ENCODE data around the gene JAKMIP3.

JAKMIP3 gene

DNA sequence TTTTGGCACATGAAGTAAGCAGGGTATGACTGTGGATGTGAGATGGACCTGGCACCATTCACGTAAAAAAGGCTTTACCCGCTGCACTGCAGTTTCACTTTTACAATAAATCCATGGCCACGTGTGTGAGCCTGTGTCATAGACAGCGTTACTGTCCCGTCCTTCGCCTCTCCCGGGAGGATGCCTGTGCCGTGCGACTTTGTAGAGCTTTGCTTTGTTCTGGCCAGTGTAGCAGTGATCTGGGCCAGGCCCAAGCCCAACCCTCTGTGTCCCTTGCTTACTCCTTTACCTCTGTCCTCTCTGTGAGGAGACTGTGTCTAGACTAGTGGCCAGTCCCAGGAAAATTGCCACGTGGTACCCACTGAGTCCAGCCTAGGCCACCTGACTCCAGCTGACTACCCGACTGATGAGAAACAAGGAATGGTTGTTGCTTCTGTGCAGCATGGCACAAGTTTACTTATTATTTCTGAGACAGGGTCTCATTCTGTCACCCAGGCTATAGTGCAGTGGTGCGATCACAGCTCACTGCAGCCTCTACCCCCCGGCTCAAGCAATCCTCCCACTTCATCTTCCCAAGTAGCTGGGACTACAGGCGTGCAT is 48.1 kb downstream of the JAKMIP3 start:
- CTCF ChIA-PET = no interaction called here
- TF ChIP-seq CTBP1 (IDR thresholded peaks at IDR 0.05; ENCODE audit: borderline replicate concordance) (no peak), FOXM1 (IDR thresholded peaks at IDR 0.05; ENCODE audit: borderline replicate concordance) (no peak)
- no peak for DNase-seq (ENCODE audit: extremely low spot score)
- POLR2A ChIA-PET = no interaction called here

DNA sequence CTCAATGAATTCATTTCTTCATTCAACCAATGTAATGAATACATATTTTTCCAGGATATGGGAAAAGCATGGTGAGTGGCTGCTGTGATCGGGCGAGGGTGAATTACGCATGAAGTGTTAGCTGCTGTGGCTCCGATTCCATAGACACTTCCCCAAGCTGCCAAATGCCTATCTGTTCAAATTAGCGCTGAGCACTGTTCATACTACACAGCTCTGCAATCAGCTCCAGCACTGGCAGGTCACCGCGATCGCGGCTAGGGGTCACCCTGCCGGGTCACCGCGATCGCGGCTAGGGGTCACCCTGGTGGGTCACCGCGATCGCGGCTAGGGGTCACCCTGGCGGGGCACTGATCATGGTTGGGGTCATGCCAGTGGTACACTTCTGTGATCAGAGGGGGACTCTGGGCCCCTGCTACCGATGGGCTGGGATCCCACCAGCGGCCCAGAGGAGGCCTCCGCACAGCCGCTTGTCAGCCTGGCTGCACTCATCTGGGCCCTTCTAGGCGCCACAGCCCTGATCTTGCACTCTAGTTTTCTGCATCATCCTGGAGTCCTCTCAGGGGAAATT is 49.3 kb downstream of the JAKMIP3 start:
- TF ChIP-seq SP1 (IDR thresholded peaks at IDR 0.05) (no peak), CTBP1 (IDR thresholded peaks at IDR 0.05; ENCODE audit: borderline replicate concordance) (no peak), TARDBP (IDR thresholded peaks at IDR 0.05) (no peak), ELF4 (IDR thresholded peaks at IDR 0.05) (no peak), LEF1 (IDR thresholded peaks at IDR 0.05; ENCODE audit: borderline replicate concordance) (no peak), HDGF (IDR thresholded peaks at IDR 0.05; ENCODE audit: borderline replicate concordance) (no peak), FOXM1 (IDR thresholded peaks at IDR 0.05; ENCODE audit: borderline replicate concordance) (no peak), L3MBTL2 (conservative IDR thresholded peaks at IDR 0.05) (no peak), FOXK2 (IDR thresholded peaks at IDR 0.05) (no peak), FOXA1 (IDR thresholded peaks at IDR 0.05) (no peak), ARNT (IDR thresholded peaks at IDR 0.05) (no peak), SUZ12 (IDR thresholded peaks at IDR 0.05) (no peak), BHLHE40 (IDR thresholded peaks at IDR 0.05; ENCODE audit: borderline replicate concordance) (no peak), NFRKB (IDR thresholded peaks at IDR 0.05) (no peak), ZNF384 (IDR thresholded peaks at IDR 0.05) (no peak)
- TF ChIP-seq, protein P1, sequence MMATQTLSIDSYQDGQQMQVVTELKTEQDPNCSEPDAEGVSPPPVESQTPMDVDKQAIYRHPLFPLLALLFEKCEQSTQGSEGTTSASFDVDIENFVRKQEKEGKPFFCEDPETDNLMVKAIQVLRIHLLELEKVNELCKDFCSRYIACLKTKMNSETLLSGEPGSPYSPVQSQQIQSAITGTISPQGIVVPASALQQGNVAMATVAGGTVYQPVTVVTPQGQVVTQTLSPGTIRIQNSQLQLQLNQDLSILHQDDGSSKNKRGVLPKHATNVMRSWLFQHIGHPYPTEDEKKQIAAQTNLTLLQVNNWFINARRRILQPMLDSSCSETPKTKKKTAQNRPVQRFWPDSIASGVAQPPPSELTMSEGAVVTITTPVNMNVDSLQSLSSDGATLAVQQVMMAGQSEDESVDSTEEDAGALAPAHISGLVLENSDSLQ (IDR thresholded peaks at IDR 0.05) = no peak

More for the DNA sequence above, 49.3 kb downstream of the JAKMIP3 start:
- CTCF ChIA-PET = no interaction called here
- POLR2A ChIA-PET = no interaction called here
- no peak for DNase-seq (ENCODE audit: extremely low spot score)

Data from HEK293T (cell line).